Measurements from ENCODE around the gene CCR7. TPM values are rescaled to one million over a fixed set of nuclear protein-coding genes. Genes with fewer than 3 reads are reported as not detected.

Gene CCR7
- total and polyA plus RNA-seq, 2 of the 8 experiments (the other 6 are each of a cell fraction or from before 2014, with no cell fraction given) = 0.12 to 0.17 TPM

GRCh38 chr17:40563220-40564052 is 1.8 kb downstream of the CCR7 start:
- no peaks in the 10 kb centered on the region; a peak in 1 of 7 replicates for H3K27me3 ChIP-seq (replicated peaks in 1 of 4; ENCODE audit: control insufficient read depth in 3 of 4, extremely low read depth in 1 of 4, insufficient read depth in 3 of 4, low read length in 3 of 4)
- H2BK120ac ChIP-seq (replicated peaks; ENCODE audit: low read depth, low read length) = no peak overlapping the region
- H4K5ac ChIP-seq (ENCODE audit: insufficient read length, low read depth, low read length) = no peak overlapping the region
- ChIA-PET CTCF (ENCODE audit: partially characterized antibody) (interaction anchor here (0.5 to 6.7 kb wide), 13 partner anchors 13 to 361 kb away, joined by 3 to 100 read pairs (median 4); no protein-coding TSS in a partner anchor), POLR2A (ENCODE audit: partially characterized antibody) (no interaction called here)
- H4K8ac ChIP-seq (ENCODE audit: extremely low read depth, insufficient read depth, low read length) = no peak overlapping the region
- no peak overlapping the region for H3K18ac ChIP-seq (ENCODE audit: extremely low read depth, low read length)
- H3K36me3 ChIP-seq (ENCODE audit: control insufficient read depth in 2 of 4, insufficient read depth in 4 of 4, low read length in 3 of 4) = no peaks in the 10 kb centered on the region
- H2BK15ac ChIP-seq (ENCODE audit: low read length) = no peak overlapping the region
- TF ChIP-seq HDAC6 (IDR thresholded peaks at IDR 0.05; ENCODE audit: low read depth, low read length) (no peak), KDM4A (IDR thresholded peaks at IDR 0.05; ENCODE audit: low read depth, low read length, severe bottlenecking) (no peak), HDAC2 (IDR thresholded peaks at IDR 0.05; ENCODE audit: borderline replicate concordance in 1 of 2, low read depth in 2 of 2, low read length in 2 of 2) (no peak), KDM5A (IDR thresholded peaks at IDR 0.05; ENCODE audit: low read length) (no peak), SAP30 (IDR thresholded peaks at IDR 0.05; ENCODE audit: insufficient read depth, insufficient replicate concordance, low read length) (no peak), SP4 (IDR thresholded peaks at IDR 0.05; ENCODE audit: low read length) (no peak), TAF1 (IDR thresholded peaks at IDR 0.05; ENCODE audit: low read depth, low read length) (no peak), CEBPB (IDR thresholded peaks at IDR 0.05; ENCODE audit: low read depth, low read length) (no peak), NRF1 (IDR thresholded peaks at IDR 0.05; ENCODE audit: low read depth, low read length) (no peak), SP2 (IDR thresholded peaks at IDR 0.05; ENCODE audit: low read length) (no peak), SIN3A (conservative IDR thresholded peaks at IDR 0.05 in 1 of 2, IDR thresholded peaks at IDR 0.05 in 1 of 2; ENCODE audit: low read depth in 1 of 2, low read length in 2 of 2) (no peak), CHD2 (IDR thresholded peaks at IDR 0.05; ENCODE audit: low read length) (no peak)
- H3K23ac ChIP-seq (ENCODE audit: insufficient read length) = no peak overlapping the region
- H3K4me2 ChIP-seq (ENCODE audit: insufficient read depth in 1 of 2, low read depth in 2 of 2, low read length in 2 of 2) = no peak overlapping the region
- no peak overlapping the region for H3K9ac ChIP-seq (replicated peaks in 1 of 4; ENCODE audit: extremely low read depth in 1 of 4, low read depth in 3 of 4, low read length in 3 of 4)
- no peak overlapping the region for H3K27ac ChIP-seq (ENCODE audit: low read depth, low read length)
- H2AK5ac ChIP-seq (ENCODE audit: low read depth, low read length) = no peak overlapping the region
- no peaks in the 10 kb centered on the region for H3K23me2 ChIP-seq (ENCODE audit: low read depth, low read length)
- H2BK12ac ChIP-seq (ENCODE audit: low read depth, low read length) = no peak overlapping the region
- no peaks in the 10 kb centered on the region for H3K79me2 ChIP-seq (ENCODE audit: control insufficient read depth in 1 of 2, insufficient read depth in 2 of 2, low read length in 2 of 2)
- FAIRE-seq (no peak), DNase-seq (ENCODE audit: low read depth in 1 of 2, low spot score in 2 of 2) (no peak)
- H2BK20ac ChIP-seq (ENCODE audit: low read length) = no peak overlapping the region
- no peaks in the 10 kb centered on the region for H4K20me1 ChIP-seq (replicated peaks in 1 of 2; ENCODE audit: control insufficient read depth in 1 of 2, insufficient read depth in 2 of 2, low read length in 2 of 2)
- H3K56ac ChIP-seq (replicated peaks; ENCODE audit: insufficient read length, low read depth, low read length) = no peak overlapping the region
- 88% methylated on average over 13 of the region's 13 CpGs; no CpG with 5 or more reads in 1 of the 2 experiments for WGBS, 2 experiments (ENCODE audit: extremely low coverage in 1 of 2, insufficient coverage in 1 of 2, insufficient read length in 1 of 2, insufficient replicate concordance in 2 of 2, low coverage in 1 of 2, low lambda C conversion rate in 2 of 2, missing lambda C conversion rate in 1 of 2)
- H3K79me1 ChIP-seq (ENCODE audit: low read depth, low read length) = no peaks in the 10 kb centered on the region
- H3K4me1 ChIP-seq (replicated peaks in 1 of 4; ENCODE audit: control insufficient read depth in 3 of 4, insufficient read depth in 4 of 4, low read length in 3 of 4) = peaks cover 0 to 7% (median 3%) of the 10 kb centered on the region in 4 experiments; a peak in 5 of 7 replicates
- no peak overlapping the region for H2BK5ac ChIP-seq (ENCODE audit: low read depth, low read length)
- no peak overlapping the region for H3K14ac ChIP-seq (ENCODE audit: insufficient read length)
- H3K4ac ChIP-seq (replicated peaks; ENCODE audit: insufficient read length, low read depth, low read length) = no peak overlapping the region
- no peak overlapping the region for H3K4me3 ChIP-seq (ENCODE audit: extremely low read depth in 1 of 4, insufficient read depth in 2 of 4, low read depth in 3 of 4, low read length in 4 of 4)
- peaks cover 1 to 12% of the 10 kb centered on the region in 2 experiments; a peak in 2 of 4 replicates for H3K9me3 ChIP-seq (ENCODE audit: insufficient read depth in 2 of 2, low read depth in 1 of 2, low read length in 1 of 2)
- no peak overlapping the region for H2AFZ ChIP-seq (ENCODE audit: low read length)
- H4K91ac ChIP-seq (replicated peaks; ENCODE audit: insufficient read length, low read length) = no peak overlapping the region
